Thyroid gland (tissue), 4 donors: ENCODE measurements around the gene KCNG2.

Experiments used
- POLR2A ChIP-seq, 2 donors: fragments of 450-650 bp; IDR thresholded peaks; one replicate each; pipeline ENCODE4 v1.6.1; 2017; ENCODE audit warnings: antibody characterized with exemption in 2 of 2, mild to moderate bottlenecking in 2 of 2, moderate library complexity in 1 of 2
- TF ChIP-seq, protein P1 (sequence below), 6 experiments: fragments of 200-600 bp in 3 of 6; fragments of 450-650 bp in 3 of 6; sonication (generic) in 3 of 6; IDR thresholded peaks; one replicate each; pipeline ENCODE4 v1.5.1; 2016 to 2019; ENCODE audit warnings: antibody characterized with exemption in 6 of 6, mild to moderate bottlenecking in 2 of 6, inconsistent platforms in 1 of 6, moderate library complexity in 1 of 6

DNA sequence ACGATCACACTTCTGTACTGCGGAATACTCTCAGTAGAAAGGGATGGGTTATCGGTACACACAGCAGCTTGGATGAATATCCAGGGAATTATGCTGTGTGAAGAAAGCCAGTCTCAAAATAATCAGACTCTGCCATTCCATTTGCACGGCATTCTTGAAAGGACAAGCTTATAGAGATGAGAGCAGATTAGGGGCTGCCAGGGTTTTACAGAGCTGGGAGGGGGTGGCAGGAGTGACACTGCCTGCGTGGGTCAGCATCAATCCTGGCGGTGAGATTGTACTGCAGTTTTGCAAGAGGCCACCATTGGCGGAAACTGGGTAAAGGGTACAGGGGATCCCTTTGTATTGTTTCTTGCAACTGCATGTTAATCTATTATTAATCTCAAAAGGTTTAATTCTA lies 16.6 kb downstream of the KCNG2 start:
- TF ChIP-seq POLR2A (IDR thresholded peaks at IDR 0.05) = no peak
- TF ChIP-seq, protein P1, sequence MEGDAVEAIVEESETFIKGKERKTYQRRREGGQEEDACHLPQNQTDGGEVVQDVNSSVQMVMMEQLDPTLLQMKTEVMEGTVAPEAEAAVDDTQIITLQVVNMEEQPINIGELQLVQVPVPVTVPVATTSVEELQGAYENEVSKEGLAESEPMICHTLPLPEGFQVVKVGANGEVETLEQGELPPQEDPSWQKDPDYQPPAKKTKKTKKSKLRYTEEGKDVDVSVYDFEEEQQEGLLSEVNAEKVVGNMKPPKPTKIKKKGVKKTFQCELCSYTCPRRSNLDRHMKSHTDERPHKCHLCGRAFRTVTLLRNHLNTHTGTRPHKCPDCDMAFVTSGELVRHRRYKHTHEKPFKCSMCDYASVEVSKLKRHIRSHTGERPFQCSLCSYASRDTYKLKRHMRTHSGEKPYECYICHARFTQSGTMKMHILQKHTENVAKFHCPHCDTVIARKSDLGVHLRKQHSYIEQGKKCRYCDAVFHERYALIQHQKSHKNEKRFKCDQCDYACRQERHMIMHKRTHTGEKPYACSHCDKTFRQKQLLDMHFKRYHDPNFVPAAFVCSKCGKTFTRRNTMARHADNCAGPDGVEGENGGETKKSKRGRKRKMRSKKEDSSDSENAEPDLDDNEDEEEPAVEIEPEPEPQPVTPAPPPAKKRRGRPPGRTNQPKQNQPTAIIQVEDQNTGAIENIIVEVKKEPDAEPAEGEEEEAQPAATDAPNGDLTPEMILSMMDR (IDR thresholded peaks at IDR 0.05) = no peak
